ENCODE results near the gene CYP2R1.

CYP2R1 gene, protein sequence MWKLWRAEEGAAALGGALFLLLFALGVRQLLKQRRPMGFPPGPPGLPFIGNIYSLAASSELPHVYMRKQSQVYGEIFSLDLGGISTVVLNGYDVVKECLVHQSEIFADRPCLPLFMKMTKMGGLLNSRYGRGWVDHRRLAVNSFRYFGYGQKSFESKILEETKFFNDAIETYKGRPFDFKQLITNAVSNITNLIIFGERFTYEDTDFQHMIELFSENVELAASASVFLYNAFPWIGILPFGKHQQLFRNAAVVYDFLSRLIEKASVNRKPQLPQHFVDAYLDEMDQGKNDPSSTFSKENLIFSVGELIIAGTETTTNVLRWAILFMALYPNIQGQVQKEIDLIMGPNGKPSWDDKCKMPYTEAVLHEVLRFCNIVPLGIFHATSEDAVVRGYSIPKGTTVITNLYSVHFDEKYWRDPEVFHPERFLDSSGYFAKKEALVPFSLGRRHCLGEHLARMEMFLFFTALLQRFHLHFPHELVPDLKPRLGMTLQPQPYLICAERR

DNA sequence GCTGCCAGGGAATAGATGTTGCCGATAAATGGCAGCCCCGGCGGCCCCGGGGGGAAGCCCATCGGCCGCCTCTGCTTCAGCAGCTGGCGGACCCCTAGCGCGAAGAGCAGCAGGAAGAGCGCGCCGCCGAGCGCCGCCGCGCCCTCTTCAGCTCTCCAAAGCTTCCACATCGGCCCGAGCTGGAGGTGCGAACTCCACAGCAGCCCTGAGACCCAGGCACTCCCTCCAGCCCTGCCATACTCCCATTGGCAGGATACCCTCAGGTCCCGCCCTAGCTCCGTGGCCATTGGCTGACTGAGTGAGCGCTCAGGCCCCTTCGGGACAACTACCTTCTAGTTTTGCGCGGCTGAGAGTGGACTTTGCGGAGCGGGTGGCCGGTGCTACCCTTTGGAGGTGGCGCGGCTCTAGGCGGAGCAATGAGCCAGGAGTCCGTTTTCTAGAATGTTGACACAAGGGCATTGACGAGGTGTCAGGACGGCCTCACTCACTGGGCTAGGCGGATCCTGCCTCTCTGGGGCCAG lies at the start of gene CYP2R1:
Gene CYP2R1 (minus strand): TSS at position 196 of the 521 bp plus-strand sequence. CDS start 26 bp downstream, at position 170.
- peak; percentile 81 for DNase-seq

DNA sequence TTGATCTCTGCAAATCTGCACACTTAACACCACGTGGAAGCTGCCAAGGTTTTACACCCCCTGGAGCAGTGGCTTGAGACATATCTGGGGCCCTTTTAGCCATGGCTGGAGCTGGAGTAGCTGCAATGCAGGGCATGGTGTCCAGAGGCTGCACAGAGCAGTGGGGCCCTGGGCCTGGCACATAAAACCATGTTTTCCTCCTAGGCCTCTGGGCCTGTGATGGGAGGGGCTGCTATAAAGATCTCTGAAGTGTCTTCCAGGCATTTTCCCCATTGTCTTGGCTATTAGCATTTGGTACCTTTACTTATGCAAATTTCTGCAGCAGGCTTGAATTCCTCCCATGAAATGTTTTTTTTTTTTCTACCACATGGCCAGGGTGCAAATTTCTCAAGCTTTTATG lies 46.9 kb upstream of the CYP2R1 start:
- DNase-seq: no peak

GRCh38 chr11:14934641-14935351 lies 42.8 kb upstream of the CYP2R1 start:
- no peak for DNase-seq

- DNase-seq: no peak
Observed at GRCh38 chr11:14932447-14932846, 40.4 kb upstream of the CYP2R1 start.

DNA sequence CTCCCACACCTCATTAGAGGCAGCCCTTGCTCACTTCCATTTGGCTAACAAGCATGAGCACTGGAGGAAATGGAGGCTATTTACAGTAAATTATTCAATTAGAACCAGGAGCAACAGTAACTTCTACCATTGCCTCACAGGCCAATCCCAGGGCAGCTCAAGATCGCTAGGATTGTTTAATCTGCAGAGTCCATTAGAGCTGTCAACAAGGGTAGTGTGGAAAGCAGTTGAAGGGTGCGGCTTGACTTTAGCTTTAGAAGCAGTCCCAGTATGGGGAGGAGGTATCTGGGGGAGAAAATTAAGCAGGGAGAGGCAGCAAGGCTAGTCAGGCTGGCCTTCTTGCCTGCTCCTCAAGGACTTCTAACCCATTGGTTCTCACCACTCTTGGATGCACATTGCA lies 38.3 kb upstream of the CYP2R1 start:
- DNase-seq: no peak

- no peak for DNase-seq
Observed at GRCh38 chr11:14927146-14927545, 35.1 kb upstream of the CYP2R1 start.

DNA sequence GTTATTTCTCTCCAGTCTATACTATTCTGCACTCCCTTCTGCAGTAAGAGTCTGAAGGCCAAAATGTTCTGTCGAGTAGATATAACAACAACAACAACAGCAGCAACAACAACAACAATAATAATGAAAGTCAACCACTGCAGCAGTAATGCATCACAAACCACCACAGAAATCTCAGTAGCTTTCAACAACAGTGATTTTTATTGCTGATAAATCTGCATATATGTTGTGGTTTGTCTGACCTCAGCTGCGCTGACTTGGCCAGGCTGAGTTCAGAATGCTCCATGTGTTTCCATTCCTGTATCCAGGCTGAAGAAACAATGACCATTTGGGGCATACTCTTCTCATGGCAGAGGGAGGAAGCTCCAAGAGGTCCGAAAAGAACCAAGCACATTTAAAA lies 32.3 kb upstream of the CYP2R1 start:
- DNase-seq: no peak

GRCh38 chr11:14916403-14916802 lies 24.4 kb upstream of the CYP2R1 start:
- DNase-seq: no peak

GRCh38 chr11:14914536-14914935 lies 22.5 kb upstream of the CYP2R1 start:
- no peak for DNase-seq

GRCh38 chr11:14908214-14908880 lies 16.3 kb upstream of the CYP2R1 start:
- DNase-seq: no peak

DNA sequence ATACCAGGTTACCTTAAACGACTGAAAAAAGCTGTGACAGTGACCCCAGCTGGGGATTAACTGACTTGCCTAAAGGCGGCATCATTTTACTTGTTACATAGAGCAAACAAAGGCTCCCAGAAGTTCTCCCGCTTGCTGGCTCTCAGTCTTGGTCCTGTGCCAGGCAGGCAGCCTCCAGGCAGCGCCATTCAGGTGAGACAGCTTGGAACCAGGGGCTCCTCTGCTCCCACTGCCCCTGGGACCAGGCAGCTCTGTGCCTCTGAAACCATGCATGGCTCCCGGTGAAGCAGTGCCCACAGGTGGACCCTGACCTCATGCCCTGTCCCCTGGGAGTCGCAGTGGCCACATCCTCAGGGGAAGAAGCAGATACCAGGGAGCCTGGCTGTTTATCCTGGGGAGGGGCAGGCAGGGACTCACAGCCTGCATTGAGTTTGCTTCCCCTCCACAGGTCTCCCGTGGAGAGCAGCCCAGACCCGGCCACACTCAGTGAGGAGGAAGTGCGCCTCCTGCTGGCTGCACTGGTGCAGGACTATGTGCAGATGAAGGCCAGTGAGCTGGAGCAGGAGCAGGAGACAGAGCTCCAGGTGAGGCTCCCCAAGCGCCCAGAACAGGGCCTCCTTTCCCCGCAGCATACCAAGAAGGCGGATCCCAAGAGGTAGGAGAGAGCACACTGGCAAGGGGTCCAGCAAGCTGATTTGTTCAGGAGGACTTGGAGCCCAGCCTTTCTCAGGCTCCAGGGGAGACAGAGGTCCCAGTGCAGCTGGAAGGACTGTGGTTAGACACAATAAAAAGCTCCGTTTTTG lies 15.6 kb upstream of the CYP2R1 start:
- peak; percentile 25 for DNase-seq

- no peak for DNase-seq
Observed at GRCh38 chr11:14906993-14907392, 15.0 kb upstream of the CYP2R1 start.

GRCh38 chr11:14906578-14906977 lies 14.5 kb upstream of the CYP2R1 start:
- no peak for DNase-seq

- no peak for DNase-seq
Observed at GRCh38 chr11:14905104-14906033, 13.3 kb upstream of the CYP2R1 start.

- DNase-seq: no peak
Observed at GRCh38 chr11:14904745-14905103, 12.7 kb upstream of the CYP2R1 start.

DNA sequence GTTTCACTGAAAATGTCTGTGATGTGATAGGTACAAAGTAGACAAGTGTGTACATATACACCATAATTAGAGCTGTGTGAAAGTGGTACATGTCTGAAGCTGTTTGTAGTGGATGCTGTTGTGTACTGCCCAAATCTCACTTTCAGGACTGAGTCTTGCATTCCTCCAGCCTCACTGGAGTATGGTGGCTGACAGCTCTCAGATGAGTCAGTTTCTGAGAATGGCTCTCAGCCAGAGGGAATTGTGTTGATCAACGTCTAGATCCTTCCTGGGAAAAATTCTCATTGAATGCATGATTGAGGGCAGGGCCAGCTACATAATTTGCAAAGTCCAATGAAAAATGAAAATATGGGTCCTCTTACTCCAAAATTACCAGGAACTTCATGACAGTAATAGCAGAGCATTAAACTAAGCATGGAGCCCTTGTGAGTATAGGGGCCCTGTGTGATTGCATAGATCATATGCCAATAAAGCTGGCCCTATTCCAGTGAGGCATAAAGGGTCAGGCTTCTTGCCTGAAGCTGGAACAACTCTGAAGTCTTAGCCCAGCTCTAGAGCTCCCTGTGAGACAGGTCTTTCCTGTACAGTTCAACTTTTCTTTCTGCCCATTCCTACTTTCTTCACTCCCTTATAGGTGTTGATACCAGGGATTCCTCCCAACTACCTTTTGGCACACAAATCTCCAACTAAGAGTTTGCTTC lies 10.8 kb upstream of the CYP2R1 start:
- DNase-seq: no peak

DNA sequence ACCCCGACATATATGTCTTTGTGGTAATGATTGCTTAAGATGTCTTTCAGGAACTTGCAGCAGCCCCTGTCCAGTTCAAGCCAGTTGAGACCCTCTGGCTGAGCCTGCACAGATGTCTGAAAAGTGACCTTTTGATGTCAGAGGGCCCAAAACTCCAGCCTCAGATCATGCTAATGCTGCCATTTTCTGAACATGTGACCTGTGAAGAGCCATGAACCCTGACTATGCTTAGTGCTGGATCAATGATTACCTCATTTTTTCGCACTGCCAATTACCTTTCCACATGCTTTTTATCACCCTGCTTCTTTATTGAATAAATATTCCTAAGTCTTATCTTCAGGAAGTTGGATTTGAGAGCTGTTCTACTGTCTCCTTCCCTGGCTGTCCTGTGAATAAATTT lies 6.9 kb upstream of the CYP2R1 start:
- DNase-seq: no peak

- no peak for DNase-seq
Observed at GRCh38 chr11:14898355-14898754, 6.3 kb upstream of the CYP2R1 start.

DNA sequence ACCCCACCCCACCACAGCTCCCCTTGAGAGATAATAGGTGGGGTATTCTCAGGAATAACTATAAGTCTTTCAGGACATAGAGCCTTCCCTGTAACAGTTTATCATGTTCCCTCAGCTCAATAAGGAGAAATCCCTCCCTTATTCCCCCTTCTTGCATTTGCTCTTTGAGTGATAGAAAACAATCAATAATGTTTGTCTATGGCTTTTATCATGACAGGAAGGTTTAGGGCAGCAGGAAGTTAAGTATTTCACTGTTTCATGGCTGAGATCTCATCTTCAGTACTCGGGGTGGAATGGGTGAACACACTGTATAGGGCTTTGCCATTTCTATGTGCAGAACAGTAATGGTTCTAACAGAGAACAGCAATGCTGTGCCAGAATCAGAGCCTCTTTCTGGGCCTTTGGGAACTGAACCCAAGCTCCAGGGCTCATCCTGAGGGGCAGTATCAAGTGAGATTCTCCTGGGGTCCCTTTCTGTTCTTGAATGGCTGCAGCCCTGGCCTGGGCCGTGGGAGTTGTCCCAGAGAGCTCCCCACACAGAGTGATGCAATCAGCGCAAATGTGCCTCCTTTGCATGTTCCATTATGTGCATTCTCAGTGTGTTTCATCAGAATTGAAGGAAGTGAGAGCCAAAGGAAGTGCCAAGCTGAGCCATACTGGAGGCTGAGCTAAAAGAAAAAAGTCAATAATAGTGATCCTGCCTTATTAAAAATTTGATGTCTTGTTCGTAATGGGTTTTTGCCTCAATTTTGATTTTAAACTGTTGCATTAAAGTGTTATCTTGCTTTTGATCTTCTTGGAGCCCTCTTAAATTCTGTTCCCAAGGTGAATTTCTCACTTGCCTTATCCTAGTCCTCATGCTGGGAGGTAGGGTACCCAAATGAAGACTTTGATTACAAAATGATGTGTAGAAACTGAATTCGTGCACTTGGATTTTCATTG lies 2.9 kb upstream of the CYP2R1 start:
- no peak for DNase-seq

GRCh38 chr11:14892577-14892976 lies 546 bp upstream of the CYP2R1 start:
- DNase-seq: no peak

Measured in T1000 (cell line).